ENCODE measurements around the gene TBRG1.

TBRG1 gene

GRCh38 chr11:124681421-124681820 lies 58.8 kb downstream of the TBRG1 start:
- H3K4me1 Mint-ChIP-seq (ENCODE audit: low read depth): peaks cover under 1% of the 10 kb centered on the region
- peaks cover 2% of the 10 kb centered on the region for H3K36me3 Mint-ChIP-seq (ENCODE audit: low read depth)
- peaks cover 28% of the 10 kb centered on the region for H3K9me3 Mint-ChIP-seq
- H3K27ac Mint-ChIP-seq: no peak overlapping the region
- no peak for DNase-seq (ENCODE audit: low spot score)
- H3K27me3 Mint-ChIP-seq (ENCODE audit: low read depth): peaks cover 4% of the 10 kb centered on the region
- H3K4me3 Mint-ChIP-seq: no peak overlapping the region

DNA sequence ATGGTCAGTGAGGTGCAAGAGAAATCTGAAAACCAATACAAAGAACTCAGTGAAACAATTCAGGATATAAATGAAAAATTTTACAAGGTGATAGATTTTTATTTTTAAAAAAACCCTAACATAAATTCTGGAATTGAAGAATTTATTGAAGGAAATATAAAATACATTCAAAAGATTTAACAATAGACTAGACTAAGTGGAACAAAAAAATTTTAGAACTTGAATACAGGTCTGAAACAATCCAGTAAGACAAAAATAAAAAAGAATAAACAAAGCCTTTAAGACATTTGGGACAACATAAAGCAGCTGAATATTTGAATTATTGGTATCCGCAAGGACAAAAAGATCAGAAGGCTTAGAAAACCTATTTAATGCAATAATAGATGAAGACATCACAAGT lies 59.8 kb downstream of the TBRG1 start:
- Mint-ChIP-seq H3K27ac (no peak overlapping the region), H3K27me3 (ENCODE audit: low read depth) (peaks cover 7% of the 10 kb centered on the region), H3K36me3 (ENCODE audit: low read depth) (peaks cover 2% of the 10 kb centered on the region), H3K4me3 (no peak overlapping the region), H3K4me1 (ENCODE audit: low read depth) (no peaks in the 10 kb centered on the region), H3K9me3 (peaks cover 28% of the 10 kb centered on the region)
- no peak for DNase-seq (ENCODE audit: low spot score)
